Heart left ventricle (tissue), 16 donors: Measurements from ENCODE around the gene HDAC8. TPM values are rescaled to one million over a fixed set of nuclear protein-coding genes. Genes with fewer than 3 reads are reported as not detected.

Source experiments
- ATAC-seq, 4 donors: fragments of 200-7000 bp; cut with Tn5 transposase; one replicate each; pipeline ENCODE4 v1.9.1; 2020 to 2022; ENCODE audit warnings: moderate library complexity in 4 of 4, mild to moderate bottlenecking in 3 of 4, moderate number of reproducible peaks in 1 of 4
- DNase-seq, 5 donors: peaks; one replicate each; pipeline ENCODE4 v3.0.0-alpha.2; 2020
- H3K27ac ChIP-seq, 12 donors: fragments of 200-600 bp; sonication (generic) in 4 of 12; one replicate each; pipeline versions ENCODE4 v1.5.0 to v1.8.0; 2016 to 2022; ENCODE audit warnings: mild to moderate bottlenecking in 2 of 12
- H3K27me3 ChIP-seq, 9 donors: fragments of 200-600 bp; sonication (generic) in 2 of 9; one replicate each; pipeline versions ENCODE4 v1.5.1 to v1.8.0; 2016 to 2022; ENCODE audit warnings: mild to moderate bottlenecking in 3 of 9
- H3K36me3 ChIP-seq, 9 donors: fragments of 200-600 bp; sonication (generic) in 2 of 9; one replicate each; pipeline versions ENCODE4 v1.5.0 to v1.8.0; 2018 to 2022; ENCODE audit warnings: mild to moderate bottlenecking in 2 of 9
- H3K4me1 ChIP-seq, 12 donors: fragments of 200-600 bp; sonication (generic) in 4 of 12; one replicate each; pipeline versions ENCODE4 v1.5.0 to v1.8.0; 2016 to 2022; ENCODE audit warnings: mild to moderate bottlenecking in 3 of 12
- H3K4me3 ChIP-seq, 12 donors: fragments of 200-600 bp; sonication (generic) in 4 of 12; one replicate each; pipeline versions ENCODE4 v1.5.0 to v1.8.0; 2017 to 2022; ENCODE audit warnings: mild to moderate bottlenecking in 9 of 12, moderate library complexity in 4 of 12
- H3K9me3 ChIP-seq, 12 donors: fragments of 200-600 bp; sonication (generic) in 4 of 12; one replicate each; pipeline versions ENCODE4 v1.5.0 to v1.8.0; 2016 to 2022; ENCODE audit warnings: mild to moderate bottlenecking in 1 of 12
- CTCF ChIP-seq, 12 donors: fragments of 200-600 bp; sonication (generic) in 4 of 12; IDR thresholded peaks; one replicate each; pipeline versions ENCODE4 v1.5.0 to v1.8.0; 2018 to 2022; ENCODE audit warnings: antibody characterized with exemption in 12 of 12, mild to moderate bottlenecking in 5 of 12
- POLR2A ChIP-seq, 2 donors: fragments of 450-650 bp; IDR thresholded peaks; one replicate each; pipeline ENCODE4 v1.6.1; 2017; ENCODE audit warnings: antibody characterized with exemption in 2 of 2, mild to moderate bottlenecking in 2 of 2, moderate library complexity in 2 of 2
- WGBS, 4 donors: extraction: QIAGEN DNeasy Blood & Tissue Kit in 2 of 4; methylation state at CpG; one replicate each; pipeline versions ENCODE4 v1.1.5 to v1.1.7; 2013 to 2018; 5-methylcytosine and 5-hydroxymethylcytosine counted together
- intact Hi-C, 10 donors: fragments of 100-400 bp; cut with DNase I; formaldehyde crosslinking; loops; one replicate each; pipeline versions ENCODE4 v1.11.1 to v1.14.2; 2022
- polyA plus RNA-seq, 2 donors: library from polyadenylated mRNA; stranded (reverse); fragments of 200-250 nt; gene quantifications; one replicate each; pipeline ENCODE4 v1.2.3, GENCODE V29; 2013
- total RNA-seq, 9 donors: library from RNA; depleted of rRNA in 2 of 9; stranded (reverse); fragments of >200 nt in 2 of 9; fragmentation: NEBNext Ultra II Directional in 3 of 9; extraction: Animal tissue kit (Norgen Biotek cat#: 25700) in 3 of 9; gene quantifications; one replicate each; pipeline versions ENCODE4 v1.1.0 to v1.2.4, GENCODE V29; 2016 to 2023
- donor health status: ischemic (EF 13 %, LVEDD 7.1; RV severe dilation, severe dysfunction).
- donor health status: healthy with polysubstance abuse.
- donor health status: DM: no; HTN: yes; CAD: no.
- donor health status: DM: no; HTN: no; CAD: no.
- donor health status: ischemic (EF 25% LVEDD 6.9; RV normal size, moderate dysfunction).
- donor health status: ischemic (EF 25% LVEDD 5.7; RV mildly dilated, moderate dysfunction).
- donor health status: healthy.
- donor health status: DM: yes; HTN: yes; CAD: no.
- donor health status: ischemic (EF 35%, LVEDD 5.7; RV mildly dilated, moderate dysfunction).
- donor health status: nonischemic (EF 11% LVEDD 7.7; RV severe dilation, severe dysfunction).
- donor health status: DM: yes; HTN: yes; CAD: no.
- donor health status: PGD.
- donor health status: ischemic (EF 29% LVEDD 5.4; RV normal size, mild dysfunction).
- donor health status: nonischemic (EF 23%, LVEDD 6.1; RV moderate dilation, normal function).

Gene HDAC8
- total and polyA plus RNA-seq, 11 donors = 16.1 to 28.1 (median 18.6) TPM

GRCh38 chrX:72280321-72280845 is 292.3 kb downstream of the HDAC8 start:
- H3K27ac ChIP-seq = no peak overlapping the region
- no peak for ATAC-seq
- TF ChIP-seq POLR2A (IDR thresholded peaks at IDR 0.05) = no peak
- no peak for TF ChIP-seq CTCF (IDR thresholded peaks at IDR 0.05)
- peaks cover 0 to 20% (median 0%) of the 10 kb centered on the region in 9 donors for H3K27me3 ChIP-seq
- H3K4me1 ChIP-seq = peaks cover 0 to 11% (median 7%) of the 10 kb centered on the region in 12 donors
- intact Hi-C loops = no loop called here
- H3K36me3 ChIP-seq = peaks cover 0 to 6% (median 5%) of the 10 kb centered on the region in 9 donors
- WGBS, 4 donors = 69 to 73% (median 71%) methylated on average over 5 of the region's 5 CpGs
- H3K4me3 ChIP-seq = no peak overlapping the region
- H3K9me3 ChIP-seq = no peaks in the 10 kb centered on the region
- no peak for DNase-seq

Other genes starting within 250 kb of the HDAC8 start
- 10 to 100 TPM in 6 of 9 donors, 1 to 10 TPM in 3; 8.3 to 21.3 (median 11.0) TPM for gene PHKA1, start 141.5 kb upstream of the HDAC8 start, total RNA-seq
- gene PHKA1, start 141.5 kb upstream of the HDAC8 start, polyA plus RNA-seq = 1 to 10 TPM; 3.9 to 4.9 TPM
- under 1 TPM in 1 of 9 donors, not detected in 8; 0.57 TPM for gene DMRTC1B, start 204.0 kb upstream of the HDAC8 start, total RNA-seq
- not detected for gene DMRTC1B, start 204.0 kb upstream of the HDAC8 start, polyA plus RNA-seq
- not detected for gene FAM236B, start 209.8 kb upstream of the HDAC8 start, total RNA-seq
- gene FAM236B, start 209.8 kb upstream of the HDAC8 start, polyA plus RNA-seq = not detected
- not detected for gene FAM236D, start 235.4 kb upstream of the HDAC8 start, total RNA-seq
- not detected for gene FAM236D, start 235.4 kb upstream of the HDAC8 start, polyA plus RNA-seq